Inflammatory macrophage treated with lipopolysaccharide for 1 hour (primary cell): Measurements from ENCODE around the gene AP1M2.
"Not testable (repeated sequence)": the region's sequence is repeated elsewhere in the genome, so short reads cannot be mapped to it uniquely, and the experiment has no call there.

Experiments used
- DNase-seq, 2 donors: peaks; one replicate each; pipeline ENCODE4 v3.0.0-alpha.2; 2020 to 2022

AP1M2 gene

GRCh38 chr19:10560154-10560553 is 27.0 kb downstream of the AP1M2 start:
- DNase-seq, result no peak

- DNase-seq, result no peak
Measured at GRCh38 chr19:10557603-10558197, 29.4 kb downstream of the AP1M2 start.

GRCh38 chr19:10555610-10555973 is 31.5 kb downstream of the AP1M2 start:
- no peak for DNase-seq

DNA sequence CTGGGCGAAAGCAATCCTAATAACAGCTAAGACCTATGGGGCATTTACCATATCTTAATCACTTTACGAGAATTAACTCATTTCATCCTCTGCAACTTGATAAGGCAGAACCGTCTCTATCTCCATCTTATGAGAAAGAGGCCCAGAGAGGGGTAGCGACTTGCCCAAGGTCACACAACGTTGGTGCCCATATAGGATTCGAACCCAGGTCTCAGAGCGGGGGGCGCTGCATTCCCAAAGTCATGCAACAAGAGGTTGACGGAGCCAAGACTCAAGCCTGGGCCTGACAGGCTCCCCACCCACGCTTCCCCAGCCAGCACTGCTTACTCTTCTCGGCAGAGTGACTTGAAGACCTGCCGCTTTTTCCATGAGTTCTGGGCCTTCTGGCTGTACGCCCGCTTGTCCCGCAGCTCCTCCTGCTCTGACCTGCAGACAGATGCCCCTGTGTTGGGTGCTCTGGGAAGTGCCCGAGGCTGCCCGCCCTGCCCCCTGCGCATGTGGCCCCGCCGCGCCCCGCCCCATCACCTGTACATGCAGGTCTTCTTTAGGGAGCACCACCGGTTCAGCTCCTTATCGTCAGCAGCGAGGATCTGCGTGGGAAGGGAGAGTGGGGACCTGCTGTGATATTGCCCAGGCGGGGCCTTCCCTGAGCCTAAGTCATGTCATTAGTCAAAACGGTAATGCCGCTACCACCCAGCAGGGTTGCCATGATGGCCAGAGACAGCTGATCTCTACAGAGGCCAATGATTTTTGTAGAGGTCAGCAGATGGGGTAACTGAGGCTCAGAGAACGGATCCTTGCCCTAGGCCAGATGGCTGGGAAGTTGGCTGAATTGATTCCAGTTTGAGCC is 32.1 kb downstream of the AP1M2 start:
- DNase-seq, result no peak

GRCh38 chr19:10553943-10554381 is 33.1 kb downstream of the AP1M2 start:
- DNase-seq, result no peak

- no peak for DNase-seq
Measured at GRCh38 chr19:10553087-10553667, 33.9 kb downstream of the AP1M2 start.

DNA sequence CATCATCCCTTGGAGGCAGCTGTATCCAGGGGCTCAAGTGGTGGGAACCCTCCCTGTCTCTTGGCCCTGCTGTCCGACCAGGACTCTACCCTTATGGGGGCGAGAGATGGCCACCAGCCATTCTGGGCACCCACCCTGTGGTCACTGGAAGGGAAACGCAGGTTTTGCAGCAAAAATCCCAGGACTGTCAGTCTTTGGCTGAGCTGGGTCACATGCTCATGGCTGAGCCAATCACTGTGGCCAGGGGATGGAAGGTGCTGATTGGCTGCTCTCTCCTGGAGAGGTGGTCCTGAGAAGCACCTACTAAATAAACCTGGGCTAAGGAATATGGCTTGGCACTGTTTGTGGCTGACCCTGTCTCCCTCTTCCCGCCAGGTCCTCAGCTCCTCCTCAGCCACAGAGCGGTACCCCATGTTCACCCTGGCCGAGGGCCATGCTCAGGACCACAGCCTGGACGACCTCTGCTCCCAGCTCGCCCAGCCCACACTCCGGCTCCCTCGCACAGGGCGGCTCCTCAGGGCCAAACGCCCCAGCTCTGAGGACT is 34.5 kb downstream of the AP1M2 start:
- no peak for DNase-seq

GRCh38 chr19:10551698-10552301 is 35.3 kb downstream of the AP1M2 start:
- DNase-seq, result peak in 1 of 2 donors; percentile 30

GRCh38 chr19:10551006-10551405 is 36.1 kb downstream of the AP1M2 start:
- DNase-seq, result not testable (repeated sequence)

- DNase-seq, result no peak
Measured at GRCh38 chr19:10550336-10550735, 36.8 kb downstream of the AP1M2 start.

- DNase-seq, result no peak
Measured at GRCh38 chr19:10549733-10550132, 37.4 kb downstream of the AP1M2 start.

- DNase-seq, result no peak
Measured at GRCh38 chr19:10548746-10549276, 38.3 kb downstream of the AP1M2 start.

DNA sequence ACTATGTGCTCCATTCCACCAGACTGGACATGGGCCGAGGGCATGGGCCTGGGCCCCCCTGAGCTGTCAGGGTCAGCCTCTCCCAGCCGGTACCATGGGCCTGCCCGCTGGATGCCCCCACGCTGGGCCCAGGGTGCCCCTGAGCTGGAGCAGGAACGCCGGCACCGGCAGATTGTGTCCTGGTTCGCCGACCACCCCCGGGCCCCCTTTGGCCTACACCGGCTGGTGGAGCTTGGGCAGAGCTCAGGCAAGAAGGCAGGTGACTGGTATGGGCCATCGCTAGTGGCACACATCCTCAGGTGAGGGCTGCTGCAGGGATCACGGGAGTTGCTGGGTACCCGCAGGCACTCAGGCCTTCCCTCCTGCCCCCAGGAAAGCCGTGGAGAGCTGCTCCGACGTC is 40.3 kb downstream of the AP1M2 start:
- DNase-seq, result no peak

DNA sequence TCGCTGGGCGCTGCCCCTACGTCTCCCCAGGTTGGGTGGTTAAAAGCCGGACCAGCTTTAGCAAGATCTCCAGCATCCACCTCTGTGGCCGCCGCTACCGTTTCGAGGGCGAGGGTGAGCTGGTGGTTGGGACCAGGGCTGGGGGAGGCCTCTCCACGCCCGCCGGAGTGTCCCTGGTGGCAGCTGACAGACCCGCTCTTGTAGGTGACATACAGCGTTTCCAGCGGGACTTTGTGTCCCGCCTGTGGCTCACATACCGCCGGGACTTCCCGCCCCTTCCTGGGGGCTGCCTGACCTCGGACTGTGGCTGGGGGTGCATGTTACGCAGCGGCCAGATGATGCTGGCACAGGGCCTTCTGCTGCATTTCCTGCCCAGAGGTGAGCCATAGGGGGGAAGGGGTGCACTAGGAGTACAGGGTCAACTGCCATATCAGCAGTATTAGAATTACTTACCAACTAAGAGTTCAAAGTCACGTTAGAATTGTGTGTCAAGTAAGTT is 42.3 kb downstream of the AP1M2 start:
- DNase-seq, result no peak

- no peak for DNase-seq
Measured at GRCh38 chr19:10544242-10544752, 42.8 kb downstream of the AP1M2 start.

DNA sequence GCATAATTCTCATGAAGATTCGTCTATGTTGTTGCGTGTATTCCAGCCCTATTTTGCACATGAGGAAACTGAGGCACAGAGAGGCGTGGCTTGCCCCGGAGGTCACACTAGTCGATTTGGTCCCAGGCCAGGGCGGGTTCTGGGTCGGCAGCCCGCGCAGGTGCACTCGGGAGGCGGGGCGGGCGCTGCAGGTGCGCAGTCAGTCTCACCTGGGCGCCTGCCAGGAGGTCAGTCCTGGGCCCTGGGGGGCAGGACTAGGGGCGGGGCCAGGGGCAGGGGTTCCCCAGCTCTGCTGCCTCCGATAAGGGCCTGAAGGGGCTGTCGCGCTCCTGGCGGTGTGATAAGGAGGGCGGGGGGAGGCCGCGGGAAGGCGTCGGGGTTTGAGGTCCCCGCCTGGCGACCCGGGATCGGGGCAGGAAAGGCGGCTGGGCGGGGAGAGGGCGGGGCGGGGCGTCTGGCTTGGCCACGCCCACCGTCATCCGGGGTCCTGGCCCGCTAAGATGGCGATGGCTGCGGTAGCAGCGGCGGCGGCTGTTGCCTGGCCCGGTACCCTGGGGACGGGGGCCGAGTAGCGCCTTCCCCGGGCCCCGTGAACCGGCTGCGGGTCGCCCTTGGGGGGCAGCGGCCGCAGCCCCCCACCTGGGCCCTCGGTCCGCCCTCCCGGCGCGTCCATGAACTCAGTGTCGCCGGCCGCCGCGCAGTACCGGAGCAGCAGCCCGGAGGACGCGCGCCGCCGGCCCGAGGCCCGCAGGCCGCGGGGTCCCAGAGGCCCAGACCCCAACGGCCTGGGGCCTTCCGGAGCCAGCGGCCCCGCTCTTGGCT is 43.5 kb downstream of the AP1M2 start, which contains the start of gene ATG4D:
Gene ATG4D (plus strand): TSS at position 485 of the 822 bp plus-strand sequence. CDS start 187 bp downstream, at position 672.
- peak; percentile 56 to 81 for DNase-seq

GRCh38 chr19:10543059-10543419 is 44.1 kb downstream of the AP1M2 start:
- no peak for DNase-seq

DNA sequence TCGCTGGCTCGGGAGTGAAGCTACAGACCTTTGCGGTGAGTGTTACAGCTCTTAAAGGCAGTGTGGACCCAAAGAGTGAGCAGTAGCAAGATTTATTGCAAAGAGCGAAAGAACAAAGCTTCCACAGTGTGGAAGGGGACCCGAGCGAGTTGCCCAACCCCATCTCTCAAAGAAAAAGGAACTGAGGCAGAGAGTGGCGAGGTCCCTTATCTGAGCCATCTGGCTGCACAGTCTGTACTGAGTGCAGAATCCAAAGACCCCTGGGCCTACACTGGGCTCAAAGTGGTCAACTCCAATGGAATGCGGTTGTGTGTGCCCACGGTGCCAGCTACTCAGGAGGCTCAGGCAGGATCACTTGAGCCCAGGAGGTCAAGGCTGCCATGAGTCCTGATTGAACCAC is 48.1 kb downstream of the AP1M2 start:
- not testable (repeated sequence) for DNase-seq

GRCh38 chr19:10538204-10538983 is 48.7 kb downstream of the AP1M2 start:
- DNase-seq, result peak in 1 of 2 donors; percentile 34

GRCh38 chr19:10537668-10538067 is 49.4 kb downstream of the AP1M2 start:
- no peak for DNase-seq

- no peak for DNase-seq
Measured at GRCh38 chr19:10535613-10536012, 51.5 kb downstream of the AP1M2 start.
